CD4-positive, alpha-beta T cell treated with Interleukin-15 for 1 hour (primary cell): ENCODE data around the gene RABGAP1.

Experiments used
- DNase-seq: peaks from one replicate; pipeline ENCODE4 v3.0.0-alpha.2; 2020

The RABGAP1 gene

DNA sequence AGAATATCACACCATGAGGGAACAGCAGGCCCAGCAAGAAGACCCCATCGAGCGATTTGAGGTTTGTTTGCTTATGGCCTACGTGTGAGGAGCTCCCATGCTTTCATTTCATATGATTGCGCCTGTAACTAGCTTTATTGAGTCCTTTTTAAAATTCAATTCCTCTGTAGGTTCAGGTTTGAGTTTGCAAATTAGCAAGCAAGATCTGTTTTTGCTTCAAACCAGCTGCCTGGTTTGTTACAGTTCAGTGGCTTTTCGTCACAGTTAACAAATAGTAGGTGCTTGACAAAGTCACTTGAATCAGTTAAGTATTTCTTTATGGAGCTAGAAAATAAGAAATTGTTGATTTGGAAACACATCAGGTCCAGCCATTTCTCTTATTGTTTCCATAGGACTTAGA is 149.0 kb downstream of the RABGAP1 start:
- no peak for DNase-seq

DNA sequence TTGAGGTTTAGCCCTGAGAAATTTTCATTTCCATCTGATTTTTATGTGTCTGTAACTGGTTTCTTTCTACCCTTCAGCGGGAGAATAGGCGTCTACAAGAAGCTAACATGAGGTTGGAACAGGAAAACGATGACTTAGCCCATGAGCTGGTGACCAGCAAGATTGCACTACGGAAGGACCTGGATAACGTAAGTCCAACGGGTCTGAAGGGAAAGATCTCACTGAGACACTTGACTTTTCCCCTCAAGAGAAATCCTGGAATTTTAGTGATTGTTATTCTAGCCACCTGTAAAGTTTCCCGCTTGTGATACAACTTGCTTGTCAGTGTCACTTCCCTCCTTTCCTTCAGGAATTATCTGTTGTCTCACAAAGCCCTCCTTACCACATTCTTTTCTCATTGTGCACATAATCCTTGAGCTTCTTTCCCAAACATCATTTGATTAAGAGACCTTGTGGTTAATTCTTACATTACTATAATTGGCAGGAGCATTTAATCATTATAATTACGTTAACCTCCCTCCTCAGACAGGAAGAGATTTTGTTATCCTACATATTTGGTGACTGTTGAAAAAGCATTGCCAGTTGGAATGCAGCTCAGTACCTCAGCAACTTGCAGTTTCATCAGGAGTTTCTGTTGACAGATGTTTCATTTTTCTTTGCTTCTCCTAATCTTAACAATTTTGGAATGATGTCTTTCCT is 149.5 kb downstream of the RABGAP1 start:
- DNase-seq, result no peak

DNA sequence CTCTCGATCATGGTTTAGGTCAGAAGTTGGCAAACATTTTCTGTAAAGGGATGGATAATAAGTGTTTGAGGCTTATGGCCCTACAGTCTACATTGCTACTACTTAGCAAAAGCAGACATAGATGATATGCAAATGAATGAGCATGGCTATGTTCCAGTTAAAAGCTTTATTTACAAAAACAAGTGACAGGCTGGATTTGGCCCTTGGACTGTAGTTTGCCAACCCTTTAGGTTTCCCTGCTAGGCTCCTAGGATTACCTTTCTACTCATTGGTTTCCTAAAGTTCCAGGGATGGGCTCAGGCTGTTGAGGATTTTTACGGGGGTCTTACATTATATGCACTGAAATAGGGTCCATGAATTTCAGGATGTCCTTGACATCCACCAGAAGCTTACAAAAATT is 150.1 kb downstream of the RABGAP1 start:
- DNase-seq, result no peak

DNA sequence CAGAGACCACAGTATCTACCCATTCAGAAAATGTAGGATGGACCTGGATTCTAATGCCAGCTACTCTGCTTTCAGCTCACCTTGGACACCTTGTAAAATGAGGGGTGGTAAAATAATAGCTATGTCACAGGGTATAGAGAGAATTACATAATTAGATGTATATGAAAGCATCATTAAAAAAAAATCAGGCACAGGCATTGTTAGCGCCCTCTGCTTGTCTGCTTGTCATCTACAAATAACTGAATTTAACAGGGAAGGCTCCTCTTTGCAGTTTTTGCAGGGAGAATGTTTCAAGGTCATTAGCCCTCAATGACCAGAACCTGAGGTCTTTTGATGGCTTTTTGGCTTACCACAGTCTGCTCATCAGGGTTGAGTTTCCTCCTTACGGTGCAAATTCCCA is 150.6 kb downstream of the RABGAP1 start:
- DNase-seq, result no peak

DNA sequence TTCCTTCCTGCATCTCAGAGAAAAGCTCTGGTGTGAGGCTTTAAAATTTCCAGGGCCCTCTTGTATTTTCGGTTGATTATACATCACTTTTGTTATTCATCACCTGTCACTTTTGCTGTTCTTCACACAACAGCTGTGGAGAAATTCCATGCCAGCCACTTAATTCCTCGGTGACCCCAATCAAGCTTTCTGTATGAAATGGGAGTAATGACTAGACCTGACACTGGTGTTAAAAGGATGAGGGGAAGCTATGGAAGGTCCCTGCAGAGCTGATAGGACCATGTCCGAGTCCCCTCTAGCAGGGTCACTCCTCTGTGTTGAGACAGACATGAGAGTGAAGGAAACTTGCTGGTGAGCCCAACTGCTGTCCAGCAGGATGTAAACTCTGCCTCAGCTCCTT is 152.3 kb downstream of the RABGAP1 start:
- no peak for DNase-seq

DNA sequence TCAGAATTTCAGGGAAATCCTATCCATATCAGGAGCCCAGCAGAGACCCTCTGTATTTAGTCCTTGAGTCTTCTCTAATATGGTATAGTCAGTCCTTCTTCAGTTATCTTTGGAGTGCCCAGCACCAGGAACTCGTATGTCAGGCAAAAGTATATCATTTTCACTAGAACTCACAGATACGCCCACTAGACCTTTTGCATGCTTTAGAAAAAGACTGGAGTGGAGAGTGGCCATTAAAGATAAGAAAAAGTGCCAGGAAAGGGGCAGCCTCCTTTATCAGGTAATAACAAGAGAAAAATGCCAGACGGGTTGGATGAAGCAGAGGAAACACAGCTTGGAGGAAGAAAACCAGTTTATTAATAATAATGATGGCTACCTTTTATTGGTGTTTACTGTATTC is 156.2 kb downstream of the RABGAP1 start:
- no peak for DNase-seq

DNA sequence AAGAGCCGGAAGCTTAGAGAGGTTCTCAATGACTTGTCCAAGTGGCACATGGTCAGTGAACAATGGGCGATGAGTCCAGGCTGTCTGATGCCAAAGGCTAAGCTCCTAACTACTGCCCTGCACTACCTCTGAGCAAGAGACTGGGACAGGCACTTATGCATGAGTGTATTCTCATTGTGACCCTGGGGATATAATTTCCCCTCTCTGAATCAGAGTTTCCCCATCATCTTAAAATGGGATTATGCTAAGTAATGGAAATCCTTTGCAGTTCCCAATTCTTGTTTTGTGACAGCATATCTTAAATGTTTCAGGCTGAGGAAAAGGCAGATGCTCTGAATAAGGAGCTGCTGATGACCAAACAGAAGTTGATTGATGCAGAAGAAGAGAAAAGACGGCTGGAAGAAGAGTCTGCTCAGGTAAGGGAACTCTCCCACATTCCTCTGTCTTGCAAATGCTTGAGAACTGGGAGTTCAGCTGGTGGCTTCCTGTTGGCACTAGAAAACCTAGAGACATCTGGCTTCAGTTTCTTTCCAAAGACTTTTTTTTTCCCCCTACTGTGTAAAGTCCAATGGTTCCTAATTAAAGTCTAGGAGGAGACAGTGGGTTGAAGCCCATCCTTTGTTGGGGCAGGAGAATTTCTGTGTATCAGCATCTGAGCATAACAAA is 156.7 kb downstream of the RABGAP1 start:
- no peak for DNase-seq

DNA sequence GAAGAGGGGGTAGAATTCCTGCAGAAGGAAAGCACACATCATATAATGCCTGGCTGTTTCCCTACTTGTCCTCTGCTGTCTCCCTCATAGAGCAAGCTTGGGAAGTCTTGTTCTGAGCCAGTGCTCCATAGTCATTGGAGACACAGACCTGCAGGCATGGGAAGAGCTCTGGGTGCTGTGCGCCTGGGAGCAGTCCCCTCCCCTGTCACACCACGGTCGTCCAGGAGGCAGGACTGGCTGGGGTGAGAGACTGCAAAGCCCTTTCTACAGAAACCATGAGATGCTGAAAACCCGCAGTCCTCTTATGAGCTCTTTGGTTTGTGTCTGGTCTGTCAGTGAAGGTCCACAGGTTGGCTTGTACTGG is 157.3 kb downstream of the RABGAP1 start:
- no peak for DNase-seq

DNA sequence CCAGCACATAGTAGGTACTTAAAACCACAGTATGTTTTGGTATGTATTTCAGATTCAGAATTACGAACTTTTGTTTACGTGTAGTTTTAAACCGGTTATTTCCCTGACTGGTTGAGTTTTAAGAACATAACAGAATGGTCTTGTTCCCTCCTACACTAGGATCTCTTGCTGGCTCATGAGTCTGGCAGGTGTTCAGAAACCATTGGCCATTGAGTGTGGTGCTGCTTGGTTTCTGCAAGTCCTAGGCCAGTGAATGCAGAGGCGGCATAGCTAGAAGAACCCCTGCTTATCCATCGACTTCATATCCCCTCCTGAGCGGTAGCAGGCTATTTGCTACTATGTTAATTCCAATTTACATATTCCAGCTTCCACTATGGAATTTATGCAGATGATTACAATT is 158.2 kb downstream of the RABGAP1 start:
- no peak for DNase-seq

DNA sequence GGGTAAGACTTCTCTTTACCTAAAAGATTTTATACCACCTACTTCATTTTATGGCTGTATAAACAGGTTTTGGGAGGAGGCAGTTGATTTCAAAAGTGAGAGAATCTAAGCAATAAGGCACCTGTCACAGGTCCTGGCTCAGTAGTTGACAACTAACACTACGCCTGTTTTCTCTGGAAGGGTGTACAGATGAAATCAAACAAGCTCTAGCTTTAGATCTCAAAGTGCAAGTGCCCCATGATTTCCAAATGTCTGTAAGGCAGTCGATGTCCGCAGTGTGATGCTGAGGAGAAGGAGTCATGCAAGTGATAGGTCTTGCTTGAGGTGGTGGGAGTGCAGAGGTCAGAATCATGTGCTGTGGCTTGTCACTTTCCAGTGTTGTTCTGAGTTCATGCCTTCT is 158.7 kb downstream of the RABGAP1 start:
- no peak for DNase-seq

DNA sequence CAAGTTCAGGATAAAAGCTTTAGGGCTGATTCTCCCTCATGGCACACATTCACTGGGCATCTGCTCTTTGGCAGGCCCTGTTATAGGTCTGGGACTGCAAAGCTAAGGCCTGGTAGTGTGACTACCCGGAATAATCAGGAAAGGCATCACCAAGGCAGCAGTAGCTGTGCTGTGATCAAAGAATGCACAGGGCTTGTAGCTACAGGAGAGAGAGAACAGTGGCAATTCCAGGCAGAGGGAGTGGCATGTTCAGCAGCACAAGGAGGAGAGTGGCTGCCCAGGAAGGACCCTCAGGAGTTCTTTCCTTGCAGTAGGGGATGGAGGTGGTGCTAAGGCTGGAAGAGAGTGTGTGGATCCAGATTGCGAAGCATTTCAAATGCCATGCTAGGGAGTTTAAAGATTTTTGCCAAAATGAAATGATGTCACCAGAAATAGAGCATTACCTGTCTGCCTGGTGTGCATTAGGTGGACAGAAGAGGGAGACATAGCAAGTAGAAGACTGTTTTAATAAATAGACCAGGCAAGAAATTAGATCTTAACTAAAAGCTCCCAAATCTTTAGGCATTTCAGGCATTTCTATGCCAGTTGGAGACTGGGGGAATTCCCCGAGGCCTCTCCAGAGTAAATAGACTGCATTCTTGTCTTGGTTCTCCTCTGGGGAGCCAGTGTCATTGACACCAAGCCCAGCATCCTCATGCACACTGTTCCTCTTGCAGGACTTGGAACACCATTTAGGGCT is 161.7 kb downstream of the RABGAP1 start:
- no peak for DNase-seq

DNA sequence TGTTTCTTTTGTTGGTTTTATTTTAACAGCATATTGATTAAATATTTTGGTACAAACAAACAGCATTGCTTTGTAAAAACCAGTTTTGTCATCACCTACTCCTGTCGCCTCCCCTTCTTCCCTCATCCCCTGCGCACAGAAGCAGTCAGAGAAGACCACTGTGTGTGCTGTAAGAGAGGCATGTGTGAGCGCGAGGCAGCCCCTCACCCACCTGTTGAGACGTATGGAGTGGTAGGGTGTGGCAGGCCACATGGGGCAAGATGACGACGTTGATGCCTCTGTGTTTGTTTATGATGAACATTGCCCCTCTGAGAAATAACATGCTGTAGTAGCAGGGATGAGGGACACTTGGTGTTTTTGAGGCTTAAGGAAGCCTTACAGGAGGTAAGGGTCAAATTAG is 164.0 kb downstream of the RABGAP1 start:
- DNase-seq, result no peak

DNA sequence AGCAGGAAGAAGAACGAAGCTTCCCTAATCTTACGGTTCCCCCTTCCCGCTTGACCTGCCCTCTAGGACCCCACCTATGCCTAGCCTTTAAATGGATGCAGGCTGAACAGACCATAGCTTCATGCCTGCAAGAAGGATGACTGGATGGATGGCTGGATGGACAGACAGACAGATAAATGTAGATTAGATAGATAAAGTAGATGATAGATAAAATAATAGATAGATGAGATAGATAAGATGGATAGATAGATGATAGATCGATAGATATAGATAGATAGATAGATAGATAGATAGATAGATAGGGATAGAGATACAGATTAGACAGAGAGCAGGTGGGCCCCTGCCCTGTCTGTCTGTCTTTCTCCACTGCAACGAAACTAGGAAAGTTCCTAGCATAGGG is 164.7 kb downstream of the RABGAP1 start:
- no peak for DNase-seq

DNA sequence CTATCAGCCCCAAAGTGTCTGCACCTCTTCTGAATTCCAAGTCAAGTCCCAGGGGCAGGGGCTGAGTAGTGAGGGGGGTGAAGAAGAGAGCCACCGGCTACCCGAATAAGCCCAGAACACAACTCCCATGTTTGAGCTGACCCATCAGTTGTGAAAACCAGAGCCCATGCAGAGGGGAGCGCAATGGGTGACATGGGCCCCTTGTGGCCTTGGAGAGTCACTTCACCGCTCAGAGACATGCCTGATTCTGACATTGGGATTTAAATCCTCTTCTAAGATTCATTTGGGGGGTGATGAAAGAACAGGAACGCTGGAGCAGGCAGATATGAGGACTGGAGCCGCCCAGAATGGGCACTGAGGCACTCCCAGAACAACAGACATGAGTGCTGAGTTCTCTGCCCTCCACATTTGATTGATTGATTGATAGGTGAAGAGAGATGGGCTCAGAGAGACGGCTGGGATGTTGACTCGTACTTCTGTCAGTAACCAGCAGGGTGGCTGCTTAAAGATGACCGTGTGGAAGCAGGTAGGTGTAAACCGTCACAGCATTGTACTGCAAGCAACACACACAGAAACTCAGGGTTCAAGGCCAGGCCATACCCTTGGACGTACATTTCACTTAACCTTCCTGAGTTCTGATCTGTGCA is 166.9 kb downstream of the RABGAP1 start:
- no peak for DNase-seq

DNA sequence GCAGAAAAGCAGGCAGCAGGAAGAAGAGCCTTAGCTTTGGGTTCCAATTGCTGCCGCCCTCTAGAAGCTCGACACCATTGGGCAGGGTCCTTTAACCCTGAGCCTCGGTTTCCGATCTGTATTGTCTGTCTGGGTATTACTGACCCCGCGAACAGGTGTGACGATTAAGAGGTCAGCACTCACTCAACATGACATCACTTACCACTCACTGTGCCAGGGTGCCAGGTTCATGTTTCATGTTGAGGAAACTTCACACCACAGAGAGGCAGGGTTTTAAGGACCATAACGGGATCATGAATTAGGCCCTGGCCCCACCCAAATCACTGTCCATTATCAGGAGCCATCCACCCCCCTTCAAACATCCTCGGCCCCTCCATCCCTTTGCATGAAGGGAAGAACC is 168.2 kb downstream of the RABGAP1 start:
- DNase-seq, result no peak

DNA sequence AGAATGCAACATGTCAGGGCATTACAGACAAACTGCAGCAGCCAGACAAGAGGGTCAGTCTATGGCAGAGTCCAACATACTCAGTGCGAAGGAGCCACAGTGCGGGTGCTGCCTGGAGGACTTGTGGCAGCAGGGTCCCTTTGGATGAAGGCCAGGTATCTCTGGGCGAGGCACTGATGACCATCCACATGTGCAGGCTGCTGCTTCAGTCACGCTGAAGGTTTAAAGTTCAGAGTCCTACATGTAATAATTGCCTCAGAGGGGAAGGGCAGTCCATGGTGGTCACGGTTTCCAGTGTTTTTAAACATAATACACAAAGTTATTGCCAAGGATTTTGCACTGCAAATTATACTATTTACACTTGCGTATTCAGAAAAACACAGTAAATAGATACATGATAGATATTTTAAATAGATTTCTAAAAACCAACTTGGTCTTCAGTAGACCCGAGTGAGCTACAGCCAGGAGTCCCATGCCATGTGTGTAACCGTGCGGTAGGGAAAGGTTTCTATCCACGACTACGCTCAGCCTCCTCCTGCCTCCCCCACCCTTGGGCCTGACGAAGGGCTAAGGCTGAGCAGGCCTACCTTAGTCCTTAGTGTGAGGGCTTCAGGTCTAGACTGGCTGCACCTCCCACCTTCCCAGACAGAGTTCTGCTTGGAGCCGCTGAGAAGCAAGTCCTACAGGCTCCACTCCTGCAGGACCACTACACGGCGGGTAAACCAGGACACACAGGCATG is 168.9 kb downstream of the RABGAP1 start:
- no peak for DNase-seq

DNA sequence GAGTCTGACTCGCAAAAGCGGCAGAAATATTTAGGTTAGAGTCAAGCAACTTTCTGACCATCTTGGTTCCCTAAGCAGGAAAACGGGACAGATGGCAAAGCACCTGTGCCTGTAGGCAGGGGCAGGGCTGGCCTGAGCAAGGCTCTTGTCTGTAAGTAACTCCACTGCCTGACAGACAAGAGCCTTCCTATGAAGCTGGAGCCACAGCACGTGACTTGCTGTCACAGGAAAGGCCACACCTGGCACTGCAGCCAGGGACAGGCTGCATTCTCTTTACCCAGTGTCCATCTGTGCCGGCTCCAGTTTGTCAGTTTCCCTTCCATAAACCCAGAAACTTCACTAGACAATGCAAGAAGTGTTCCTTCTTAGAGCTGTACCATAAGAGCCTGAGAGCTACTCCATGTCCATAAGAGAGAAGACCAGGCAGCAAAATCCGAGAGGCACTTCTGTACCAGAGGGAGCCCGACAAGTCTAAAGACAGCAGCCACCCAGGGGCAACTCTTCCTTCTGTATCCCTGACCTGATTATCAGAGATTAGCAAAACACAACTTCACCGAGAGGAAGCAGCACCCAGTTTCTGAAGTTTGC is 170.7 kb downstream of the RABGAP1 start:
- DNase-seq, result no peak

DNA sequence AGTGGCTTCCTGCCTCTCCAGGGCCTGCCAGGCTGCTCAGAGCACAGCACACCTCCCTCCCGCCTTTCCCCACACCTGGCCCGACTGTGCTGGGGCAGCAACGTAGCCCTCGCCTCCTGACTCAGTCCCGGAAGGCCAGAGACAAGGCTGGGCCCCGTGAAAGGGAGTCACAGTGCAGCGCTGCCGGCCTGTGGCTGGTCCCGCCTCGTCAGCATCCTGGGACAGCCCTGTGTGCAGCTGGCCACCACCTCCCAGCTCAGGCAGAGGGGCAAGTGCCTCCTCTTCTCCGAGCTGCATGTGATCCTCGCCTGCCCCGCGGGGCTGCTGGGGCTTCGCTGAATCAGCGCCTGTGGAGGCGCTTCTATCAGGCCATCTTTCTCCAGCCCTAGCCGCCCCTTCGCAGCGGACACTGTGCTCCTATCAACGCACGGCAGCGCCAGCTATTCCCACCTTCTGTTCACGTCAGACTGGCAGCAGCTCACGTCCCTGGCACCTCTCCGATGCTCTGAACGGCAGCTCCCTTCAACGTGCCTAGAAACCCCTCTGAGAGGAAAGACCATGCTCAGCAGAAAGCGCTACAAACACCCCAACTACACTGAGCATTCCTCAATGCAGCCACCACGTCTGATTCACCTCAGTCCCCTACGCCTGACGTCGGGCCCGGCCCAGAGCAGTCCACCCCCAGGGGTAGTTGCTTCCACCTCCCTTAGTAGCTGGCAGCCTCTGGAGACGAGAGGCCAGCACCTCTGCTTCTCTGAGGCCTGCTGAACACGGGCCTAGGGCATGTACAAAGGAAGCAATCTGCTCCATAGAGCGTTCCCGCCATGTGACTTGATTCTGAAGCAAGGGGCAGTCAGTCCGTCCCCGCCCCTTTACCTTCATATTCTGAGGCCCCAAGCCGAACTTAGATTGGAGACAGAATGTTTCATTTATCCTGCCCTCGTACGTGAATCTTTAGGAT is 171.5 kb downstream of the RABGAP1 start:
- no peak for DNase-seq

DNA sequence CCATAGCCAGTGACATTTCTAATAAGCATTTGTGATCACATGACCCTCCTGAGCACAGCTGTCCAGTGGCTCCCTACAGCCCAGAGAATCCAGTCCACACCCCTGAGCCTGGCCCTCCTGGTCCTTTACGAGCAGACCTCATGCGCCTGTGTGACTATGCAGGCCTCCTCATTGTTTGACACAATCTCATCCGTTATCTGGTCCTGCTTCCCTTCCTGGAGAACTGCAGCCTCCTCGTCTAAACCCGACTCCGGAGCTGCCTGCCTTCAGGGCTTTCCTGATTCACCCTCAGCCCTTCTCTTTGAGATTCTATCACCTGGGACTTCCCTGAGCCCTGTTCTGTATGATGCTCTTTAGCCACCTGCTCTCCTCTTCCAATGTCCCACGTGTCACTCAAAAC is 172.4 kb downstream of the RABGAP1 start:
- no peak for DNase-seq

DNA sequence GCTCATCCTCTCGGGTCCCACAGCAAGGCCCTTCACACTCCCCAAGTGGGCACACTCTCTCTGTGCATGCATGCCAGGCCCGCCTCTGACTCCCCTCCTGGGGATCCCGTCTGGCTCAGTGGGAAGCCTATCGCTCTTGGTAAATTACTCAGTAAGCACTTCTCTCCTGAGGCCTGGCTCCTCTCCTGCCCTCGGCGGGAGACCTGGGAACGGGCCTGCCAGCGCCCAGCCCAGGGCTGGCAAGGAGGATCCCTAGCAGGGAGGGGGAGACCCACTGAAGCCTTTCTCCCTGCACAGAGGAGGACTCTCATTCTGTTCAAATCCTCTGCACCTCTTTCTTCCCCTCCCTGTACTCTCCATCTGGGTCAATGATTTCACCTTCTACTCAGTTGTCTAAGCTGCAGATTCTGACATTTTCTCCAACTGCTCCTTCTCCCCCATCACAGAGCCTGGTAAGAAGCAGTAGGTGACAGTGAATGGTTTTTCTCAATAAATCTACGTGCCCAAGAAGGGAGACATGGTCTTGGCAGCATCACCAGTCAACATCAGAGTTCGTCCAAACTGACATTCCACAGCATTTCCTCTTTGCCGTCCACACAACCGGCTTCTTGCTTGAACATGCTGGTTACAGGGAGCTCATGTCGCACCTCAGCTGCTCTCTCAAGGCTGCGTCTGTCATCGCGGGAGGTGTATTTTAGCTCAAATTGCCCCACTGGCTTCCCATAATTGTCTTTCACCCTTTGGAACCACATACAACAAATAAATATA is 174.5 kb downstream of the RABGAP1 start:
- no peak for DNase-seq

DNA sequence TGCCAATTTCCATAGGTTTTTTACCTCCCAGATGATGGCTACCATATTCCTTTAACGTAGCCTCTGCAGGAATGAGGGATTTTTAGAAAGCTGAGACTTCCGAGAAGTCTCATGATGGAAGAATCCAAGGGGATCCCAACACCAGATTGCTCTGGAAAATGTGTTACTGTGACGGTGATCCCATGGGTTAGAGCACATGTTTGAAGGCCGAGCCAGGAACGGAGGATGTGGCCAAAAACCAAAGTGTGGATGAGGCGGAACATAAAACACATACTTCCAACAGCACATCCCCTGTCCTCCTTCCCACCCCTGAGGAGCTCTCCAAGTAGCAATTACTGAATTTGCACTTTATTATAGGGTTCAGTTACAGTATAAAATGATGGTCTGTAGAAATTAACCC is 175.2 kb downstream of the RABGAP1 start:
- no peak for DNase-seq
